K562 (cell line): ENCODE results near the gene FAM83E. TPM values are rescaled to one million over a fixed set of nuclear protein-coding genes. Genes with fewer than 3 reads are reported as not detected.

Source experiments
- ATAC-seq: fragments of 200-7000 bp; cut with Tn5 transposase; 3 replicates; pipeline ENCODE4 v1.9.1; 2020; ENCODE audit warnings: moderate library complexity
- BruUV-seq: library from RNA; stranded (reverse); fragments of 400-500 nt; replicated peaks from 2 replicates; lab custom pipeline; 2021; lab: Mats Ljungman, UMichigan
- CTCF ChIA-PET: fragments of 300-600 bp; formaldehyde crosslinking; extraction: SDS; loops from one replicate; lab custom pipeline; 2021; ENCODE audit warnings: low intra/inter-chr PET ratio; lab: Yijun Ruan, JAX
- POLR2A ChIA-PET: fragments of 300-600, 350-650 bp; sonication (Branson Sonifier 250); formaldehyde crosslinking; extraction: SDS; loops from one replicate; lab custom pipeline; 2021; ENCODE audit warnings: antibody characterized with exemption, inconsistent platforms; lab: Yijun Ruan, JAX
- DNase-seq, 4 experiments: peaks; one replicate each; pipeline versions ENCODE4 v3.0.0 to v3.0.0-alpha.2; 2011 to 2018; ENCODE audit warnings: low spot score in 3 of 4, mixed read lengths in 3 of 4; ENCODE audit errors: extremely low read depth in 1 of 4
- FAIRE-seq: peaks from 2 replicates; lab custom pipeline; 2011; peaks lifted over from hg19 to GRCh38; lab: Jason Lieb, UNC
- H2AFZ ChIP-seq: 2 replicates; pipeline ENCODE4 v1.6.0; 2011; ENCODE audit warnings: low read depth, low read length, control low read depth, inconsistent platforms
- H3K27ac ChIP-seq: fragments of 200-600 bp; 3 replicates; pipeline ENCODE4 v1.8.0; 2011; ENCODE audit warnings: low read depth, mild to moderate bottlenecking, control low read depth, inconsistent platforms, low read length, moderate library complexity, mixed read lengths; ENCODE audit errors: extremely low read depth
- H3K27me3 ChIP-seq, 2 experiments: fragments of 300-600 bp in 1 of 2; 2 replicates in 1 of 2; 3 replicates in 1 of 2; pipeline versions ENCODE4 v1.6.0 to v1.8.0; 2011; ENCODE audit warnings: inconsistent platforms in 2 of 2, low read length in 2 of 2, mild to moderate bottlenecking in 1 of 2, mixed read lengths in 1 of 2, moderate library complexity in 1 of 2; ENCODE audit not compliant: control insufficient read depth in 2 of 2, insufficient read depth in 2 of 2
- H3K36me3 ChIP-seq: fragments of 300-600 bp; 3 replicates; pipeline ENCODE4 v1.8.0; 2011; ENCODE audit warnings: mild to moderate bottlenecking, low read length, inconsistent platforms; ENCODE audit not compliant: control insufficient read depth, insufficient read depth
- H3K4me1 ChIP-seq, 2 experiments: fragments of 200-600 bp in 1 of 2; replicated peaks in 1 of 2; 2 replicates in 1 of 2; 3 replicates in 1 of 2; pipeline versions ENCODE4 v1.5.1 to v1.8.0; 2011; ENCODE audit warnings: inconsistent platforms in 2 of 2, low read length in 2 of 2, mild to moderate bottlenecking in 1 of 2, mixed read lengths in 1 of 2, moderate library complexity in 1 of 2; ENCODE audit not compliant: control insufficient read depth in 2 of 2, insufficient read depth in 2 of 2
- H3K4me2 ChIP-seq: 2 replicates; pipeline ENCODE4 v1.6.1; 2011; ENCODE audit warnings: low read length, control low read depth, inconsistent platforms, mixed read lengths; ENCODE audit not compliant: insufficient read depth
- H3K4me3 ChIP-seq: fragments of 200-600 bp; sonication (generic), shearing (Covaris generic); 2 replicates; pipeline ENCODE4 v1.5.1; 2016; ENCODE audit warnings: control low read depth, inconsistent platforms
- H3K79me2 ChIP-seq: fragments of 200-600 bp; 3 replicates; pipeline ENCODE4 v1.8.0; 2011; ENCODE audit warnings: low read length, inconsistent platforms; ENCODE audit not compliant: control insufficient read depth, insufficient read depth
- H3K9ac ChIP-seq, 2 experiments: 2 replicates each; pipeline versions ENCODE4 v1.6.0 to v1.6.1; 2011; ENCODE audit warnings: low read depth in 2 of 2, low read length in 2 of 2, control low read depth in 1 of 2, inconsistent platforms in 1 of 2, mild to moderate bottlenecking in 1 of 2, mixed read lengths in 1 of 2; ENCODE audit not compliant: insufficient read depth in 1 of 2
- H3K9me1 ChIP-seq: one replicate; pipeline ENCODE4 v1.6.0; 2011; ENCODE audit warnings: inconsistent platforms, mild to moderate bottlenecking, low read length, moderate library complexity; ENCODE audit not compliant: control insufficient read depth, insufficient read depth
- H3K9me3 ChIP-seq: replicated peaks from 2 replicates; pipeline ENCODE4 v1.5.1; 2011; ENCODE audit warnings: low read depth, low read length, inconsistent platforms; ENCODE audit not compliant: control insufficient read depth, insufficient read depth
- H4K20me1 ChIP-seq: replicated peaks from 2 replicates; pipeline ENCODE4 v1.6.1; 2011; ENCODE audit warnings: low read length, inconsistent platforms, mixed read lengths; ENCODE audit not compliant: control insufficient read depth, insufficient read depth
- CBX5 ChIP-seq: IDR thresholded peaks from 2 replicates; pipeline ENCODE4 v1.6.1; 2014; ENCODE audit warnings: low read depth, borderline replicate concordance
- DDX20 ChIP-seq: fragments of 450-650 bp; IDR thresholded peaks from 2 replicates; pipeline ENCODE4 v1.6.1; 2016; ENCODE audit warnings: missing genetic modification characterization, low read depth, mild to moderate bottlenecking, missing compliant biosample characterization, moderate library complexity
- EZH2 ChIP-seq: IDR thresholded peaks from 2 replicates; pipeline ENCODE4 v1.6.1; 2012; ENCODE audit warnings: low read depth, mild to moderate bottlenecking, inconsistent platforms, low read length, borderline replicate concordance
- PYGO2 ChIP-seq: fragments of 450-650 bp; IDR thresholded peaks from 2 replicates; pipeline ENCODE4 v1.6.1; 2016; ENCODE audit warnings: mild to moderate bottlenecking, missing genetic modification characterization, moderate library complexity, missing compliant biosample characterization
- SP1 ChIP-seq: sonication (generic); formaldehyde crosslinking; IDR thresholded peaks from 2 replicates; pipeline ENCODE4 v1.8.1; 2022; ENCODE audit warnings: mild to moderate bottlenecking, missing genetic modification reagents
- ZNF165 ChIP-seq: fragments of 250-450 bp; sonication (Bioruptor Pico); IDR thresholded peaks from 2 replicates; pipeline ENCODE4 v1.4.0; 2020; ENCODE audit warnings: borderline replicate concordance
- ZNF23 ChIP-seq: fragments of 250-450 bp; sonication (Bioruptor Pico); IDR thresholded peaks from 2 replicates; pipeline ENCODE4 v1.4.0; 2020; ENCODE audit warnings: mild to moderate bottlenecking
- ZZZ3 ChIP-seq: fragments of 450-650 bp; IDR thresholded peaks from 2 replicates; pipeline ENCODE4 v1.6.1; 2016; ENCODE audit warnings: antibody characterized with exemption, mild to moderate bottlenecking, moderate library complexity
- WGBS: fragments of 100-300 bp; shearing (Covaris generic); methylation state at CpG from one replicate; pipeline ENCODE4 v1.1.6; 2016; ENCODE audit warnings: low coverage, mixed read lengths; ENCODE audit not compliant: insufficient coverage; ENCODE audit errors: missing lambda C conversion rate; 5-methylcytosine and 5-hydroxymethylcytosine counted together
- in situ Hi-C: fragments of 300-500 bp; cut with MboI; formaldehyde crosslinking; loops from 4 replicates; pipeline ENCODE4 v1.15.0; 2018; ENCODE audit warnings: inconsistent platforms, mixed read lengths
- intact Hi-C: fragments of 100-400 bp; cut with micrococcal nuclease; formaldehyde crosslinking; loops from 2 replicates; pipeline ENCODE4 v1.14.2; 2022
- polyA plus RNA-seq, 8 experiments: library from polyadenylated mRNA; depleted of rRNA in 4 of 8; stranded (reverse) in 5 of 8; unstranded in 3 of 8; fragments of >200 nt; fragmentation: Nextera tagmentation in 2 of 8; fragmentation: Illumina TruSeq in 1 of 8; extraction: Ambion mirVana in 2 of 8; extraction: Trizol in 1 of 8; gene quantifications; 2 replicates each; pipeline versions ENCODE4 v1.2.1 to v1.2.3, GENCODE V29; 2011 to 2014; ENCODE audit warnings: inconsistent platforms in 1 of 8, missing spikeins in 1 of 8
- total RNA-seq, 7 experiments: library from RNA; depleted of rRNA in 6 of 7; stranded (reverse); fragments of >200 nt in 6 of 7; fragmentation: Illumina TruSeq in 2 of 7; extraction: Trizol in 2 of 7; gene quantifications; 2 replicates each; pipeline versions ENCODE4 v1.2.1 to v1.2.3, GENCODE V29; 2011 to 2021; ENCODE audit warnings: low replicate concordance in 1 of 7
- TF ChIP-seq, protein P1 (sequence below): fragments of 250-450 bp; sonication (Bioruptor Pico); IDR thresholded peaks from 2 replicates; pipeline ENCODE4 v1.4.0; 2020; ENCODE audit warnings: mild to moderate bottlenecking
- TF ChIP-seq, protein P2 (sequence below): sonication (generic); formaldehyde crosslinking; IDR thresholded peaks from 2 replicates; pipeline ENCODE4 v1.9.0; 2022; ENCODE audit warnings: mild to moderate bottlenecking, missing genetic modification reagents
- TF ChIP-seq, protein P3 (sequence below): IDR thresholded peaks from 3 replicates; pipeline ENCODE4 v1.6.1; 2011; ENCODE audit warnings: borderline replicate concordance, mild to moderate bottlenecking, moderate library complexity; ENCODE audit not compliant: insufficient read length; ENCODE audit errors: extremely low read depth
- TF ChIP-seq, protein P4 (sequence below): fragments of 250-450 bp; sonication (Bioruptor Pico); IDR thresholded peaks from 2 replicates; pipeline ENCODE4 v1.5.1; 2021; ENCODE audit warnings: mild to moderate bottlenecking
- TF ChIP-seq, protein P5 (sequence below), 2 experiments: fragments of 150-350 bp in 1 of 2; IDR thresholded peaks; 2 replicates each; pipeline ENCODE4 v1.6.1; 2012 to 2016; ENCODE audit warnings: low read depth in 2 of 2, low read length in 2 of 2, mild to moderate bottlenecking in 1 of 2, moderate library complexity in 1 of 2

FAM83E gene
- total and polyA plus RNA-seq, 9 of the 15 experiments (the other 6 are each of a cell fraction or from before 2014, with no cell fraction given): 0.15 to 0.87 (median 0.29) TPM; not detected in 4

DNA sequence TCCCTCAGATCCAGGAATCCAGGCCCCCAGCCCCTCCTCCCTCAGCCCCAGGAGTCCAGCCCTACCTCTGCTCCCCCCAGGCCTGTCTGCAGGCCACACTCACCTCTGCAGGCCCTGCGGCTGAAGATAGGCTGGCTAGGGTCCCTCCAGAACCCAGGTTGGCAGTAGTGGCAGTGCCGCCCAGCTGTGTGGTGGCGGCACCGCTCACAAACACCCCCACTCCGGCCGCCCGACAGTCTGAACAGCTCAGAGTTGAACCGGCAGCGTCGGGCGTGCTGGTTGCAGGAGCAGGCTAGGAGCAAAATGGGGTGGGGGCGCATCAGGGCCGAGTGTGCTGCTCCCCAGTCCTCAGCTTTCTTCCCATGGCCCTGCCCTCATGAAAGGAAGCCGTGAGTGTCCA lies 49.6 kb upstream of the FAM83E start:
- Histone ChIP-seq H4K20me1 (no peaks in the 10 kb centered on the region), H3K36me3 (no peaks in the 10 kb centered on the region)
- POLR2A ChIA-PET: no interaction called here
- no peak for TF ChIP-seq ZNF165 (CRISPR knock-in tag)
- TF ChIP-seq, protein P1, sequence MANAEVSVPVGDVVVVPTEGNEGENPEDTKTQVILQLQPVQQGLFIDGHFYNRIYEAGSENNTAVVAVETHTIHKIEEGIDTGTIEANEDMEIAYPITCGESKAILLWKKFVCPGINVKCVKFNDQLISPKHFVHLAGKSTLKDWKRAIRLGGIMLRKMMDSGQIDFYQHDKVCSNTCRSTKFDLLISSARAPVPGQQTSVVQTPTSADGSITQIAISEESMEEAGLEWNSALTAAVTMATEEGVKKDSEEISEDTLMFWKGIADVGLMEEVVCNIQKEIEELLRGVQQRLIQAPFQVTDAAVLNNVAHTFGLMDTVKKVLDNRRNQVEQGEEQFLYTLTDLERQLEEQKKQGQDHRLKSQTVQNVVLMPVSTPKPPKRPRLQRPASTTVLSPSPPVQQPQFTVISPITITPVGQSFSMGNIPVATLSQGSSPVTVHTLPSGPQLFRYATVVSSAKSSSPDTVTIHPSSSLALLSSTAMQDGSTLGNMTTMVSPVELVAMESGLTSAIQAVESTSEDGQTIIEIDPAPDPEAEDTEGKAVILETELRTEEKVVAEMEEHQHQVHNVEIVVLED (CRISPR knock-in tag): no peak
- TF ChIP-seq, protein P2, sequence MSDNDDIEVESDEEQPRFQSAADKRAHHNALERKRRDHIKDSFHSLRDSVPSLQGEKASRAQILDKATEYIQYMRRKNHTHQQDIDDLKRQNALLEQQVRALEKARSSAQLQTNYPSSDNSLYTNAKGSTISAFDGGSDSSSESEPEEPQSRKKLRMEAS (CRISPR knock-in tag): no peak
- no peak for TF ChIP-seq ZZZ3
- TF ChIP-seq, protein P3, sequence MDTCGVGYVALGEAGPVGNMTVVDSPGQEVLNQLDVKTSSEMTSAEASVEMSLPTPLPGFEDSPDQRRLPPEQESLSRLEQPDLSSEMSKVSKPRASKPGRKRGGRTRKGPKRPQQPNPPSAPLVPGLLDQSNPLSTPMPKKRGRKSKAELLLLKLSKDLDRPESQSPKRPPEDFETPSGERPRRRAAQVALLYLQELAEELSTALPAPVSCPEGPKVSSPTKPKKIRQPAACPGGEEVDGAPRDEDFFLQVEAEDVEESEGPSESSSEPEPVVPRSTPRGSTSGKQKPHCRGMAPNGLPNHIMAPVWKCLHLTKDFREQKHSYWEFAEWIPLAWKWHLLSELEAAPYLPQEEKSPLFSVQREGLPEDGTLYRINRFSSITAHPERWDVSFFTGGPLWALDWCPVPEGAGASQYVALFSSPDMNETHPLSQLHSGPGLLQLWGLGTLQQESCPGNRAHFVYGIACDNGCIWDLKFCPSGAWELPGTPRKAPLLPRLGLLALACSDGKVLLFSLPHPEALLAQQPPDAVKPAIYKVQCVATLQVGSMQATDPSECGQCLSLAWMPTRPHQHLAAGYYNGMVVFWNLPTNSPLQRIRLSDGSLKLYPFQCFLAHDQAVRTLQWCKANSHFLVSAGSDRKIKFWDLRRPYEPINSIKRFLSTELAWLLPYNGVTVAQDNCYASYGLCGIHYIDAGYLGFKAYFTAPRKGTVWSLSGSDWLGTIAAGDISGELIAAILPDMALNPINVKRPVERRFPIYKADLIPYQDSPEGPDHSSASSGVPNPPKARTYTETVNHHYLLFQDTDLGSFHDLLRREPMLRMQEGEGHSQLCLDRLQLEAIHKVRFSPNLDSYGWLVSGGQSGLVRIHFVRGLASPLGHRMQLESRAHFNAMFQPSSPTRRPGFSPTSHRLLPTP: no peak
- no peak for TF ChIP-seq DDX20 (tag)
- TF ChIP-seq SP1 (CRISPR knock-in tag): no peak
- TF ChIP-seq, protein P4, sequence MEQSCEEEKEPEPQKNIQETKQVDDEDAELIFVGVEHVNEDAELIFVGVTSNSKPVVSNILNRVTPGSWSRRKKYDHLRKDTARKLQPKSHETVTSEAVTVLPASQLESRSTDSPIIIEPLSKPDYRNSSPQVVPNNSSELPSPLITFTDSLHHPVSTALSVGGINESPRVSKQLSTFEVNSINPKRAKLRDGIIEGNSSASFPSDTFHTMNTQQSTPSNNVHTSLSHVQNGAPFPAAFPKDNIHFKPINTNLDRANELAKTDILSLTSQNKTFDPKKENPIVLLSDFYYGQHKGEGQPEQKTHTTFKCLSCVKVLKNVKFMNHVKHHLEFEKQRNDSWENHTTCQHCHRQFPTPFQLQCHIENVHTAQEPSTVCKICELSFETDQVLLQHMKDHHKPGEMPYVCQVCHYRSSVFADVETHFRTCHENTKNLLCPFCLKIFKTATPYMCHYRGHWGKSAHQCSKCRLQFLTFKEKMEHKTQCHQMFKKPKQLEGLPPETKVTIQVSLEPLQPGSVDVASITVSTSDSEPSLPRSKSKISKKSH (CRISPR knock-in tag): no peak
- no peak for TF ChIP-seq EZH2
- TF ChIP-seq, protein P5, sequence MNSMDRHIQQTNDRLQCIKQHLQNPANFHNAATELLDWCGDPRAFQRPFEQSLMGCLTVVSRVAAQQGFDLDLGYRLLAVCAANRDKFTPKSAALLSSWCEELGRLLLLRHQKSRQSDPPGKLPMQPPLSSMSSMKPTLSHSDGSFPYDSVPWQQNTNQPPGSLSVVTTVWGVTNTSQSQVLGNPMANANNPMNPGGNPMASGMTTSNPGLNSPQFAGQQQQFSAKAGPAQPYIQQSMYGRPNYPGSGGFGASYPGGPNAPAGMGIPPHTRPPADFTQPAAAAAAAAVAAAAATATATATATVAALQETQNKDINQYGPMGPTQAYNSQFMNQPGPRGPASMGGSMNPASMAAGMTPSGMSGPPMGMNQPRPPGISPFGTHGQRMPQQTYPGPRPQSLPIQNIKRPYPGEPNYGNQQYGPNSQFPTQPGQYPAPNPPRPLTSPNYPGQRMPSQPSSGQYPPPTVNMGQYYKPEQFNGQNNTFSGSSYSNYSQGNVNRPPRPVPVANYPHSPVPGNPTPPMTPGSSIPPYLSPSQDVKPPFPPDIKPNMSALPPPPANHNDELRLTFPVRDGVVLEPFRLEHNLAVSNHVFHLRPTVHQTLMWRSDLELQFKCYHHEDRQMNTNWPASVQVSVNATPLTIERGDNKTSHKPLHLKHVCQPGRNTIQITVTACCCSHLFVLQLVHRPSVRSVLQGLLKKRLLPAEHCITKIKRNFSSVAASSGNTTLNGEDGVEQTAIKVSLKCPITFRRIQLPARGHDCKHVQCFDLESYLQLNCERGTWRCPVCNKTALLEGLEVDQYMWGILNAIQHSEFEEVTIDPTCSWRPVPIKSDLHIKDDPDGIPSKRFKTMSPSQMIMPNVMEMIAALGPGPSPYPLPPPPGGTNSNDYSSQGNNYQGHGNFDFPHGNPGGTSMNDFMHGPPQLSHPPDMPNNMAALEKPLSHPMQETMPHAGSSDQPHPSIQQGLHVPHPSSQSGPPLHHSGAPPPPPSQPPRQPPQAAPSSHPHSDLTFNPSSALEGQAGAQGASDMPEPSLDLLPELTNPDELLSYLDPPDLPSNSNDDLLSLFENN (IDR thresholded peaks at IDR 0.05; ENCODE audit: low read depth in 2 of 2, low read length in 2 of 2): no peak
- no peak for TF ChIP-seq CBX5
- no peak for TF ChIP-seq ZNF23 (CRISPR knock-in tag)
- TF ChIP-seq PYGO2: no peak

More for the DNA sequence above, 49.6 kb upstream of the FAM83E start:
- Histone ChIP-seq H3K9me1 (no peaks in the 10 kb centered on the region), H3K4me1 (peaks cover 11 to 14% of the 10 kb centered on the region in 2 experiments), H3K79me2 (no peaks in the 10 kb centered on the region), H3K27ac (no peak overlapping the region), H3K27me3 (no peaks in the 10 kb centered on the region), H3K4me2 (no peak overlapping the region), H2AFZ (no peak overlapping the region), H3K9me3 (no peaks in the 10 kb centered on the region), H3K9ac (peak overlapping the region in 1 of 2 experiments; percentile 20; a peak in 1 of 4 replicates), H3K4me3 (no peak overlapping the region)
- intact Hi-C loops: no loop called here
- in situ Hi-C loops: no loop called here
- 84% methylated on average over 11 of the region's 14 CpGs for WGBS
- DNase-seq (no peak), ATAC-seq (no peak), FAIRE-seq (no peak)
- BruUV-seq: no TSS peak
- CTCF ChIA-PET: no interaction called here
